GM12878 (cell line): ENCODE measurements around the gene TRMT10C. TPM values are rescaled to one million over a fixed set of nuclear protein-coding genes. Genes with fewer than 3 reads are reported as not detected.

Source experiments
- ATAC-seq: fragments of 200-7000 bp; cut with Tn5 transposase; 3 replicates; pipeline ENCODE4 v1.9.1; 2020; ENCODE audit warnings: mild to moderate bottlenecking, moderate library complexity
- BruUV-seq: library from RNA; stranded (reverse); fragments of 400-500 nt; replicated peaks from 2 replicates; lab custom pipeline; 2021; lab: Mats Ljungman, UMichigan
- CTCF ChIA-PET: fragments of 300-600 bp; sonication (Branson Sonifier 250); formaldehyde crosslinking; extraction: SDS; loops from one replicate; lab custom pipeline; 2021; ENCODE audit warnings: inconsistent platforms; lab: Yijun Ruan, JAX
- POLR2A ChIA-PET: fragments of 350-600 bp; formaldehyde crosslinking; extraction: SDS; loops from one replicate; lab custom pipeline; 2021; ENCODE audit warnings: inconsistent platforms; lab: Charles Lee
- RAD21 ChIA-PET: fragments of 300-600 bp; sonication (Branson Sonifier 250); formaldehyde crosslinking; loops from one replicate; lab custom pipeline; 2023; ENCODE audit warnings: antibody characterized with exemption; ENCODE audit not compliant: unreplicated experiment; lab: Charles Lee
- SMC1A ChIA-PET: fragments of 300-600 bp; sonication (Branson Sonifier 250); formaldehyde crosslinking; loops from one replicate; lab custom pipeline; 2023; ENCODE audit not compliant: unreplicated experiment, uncharacterized antibody; lab: Charles Lee
- DNase-seq: peaks from one replicate; pipeline ENCODE4 v3.0.0-alpha.2; 2011; ENCODE audit warnings: low read depth, low spot score
- FAIRE-seq: peaks from 3 replicates; lab custom pipeline; 2011; peaks lifted over from hg19 to GRCh38; lab: Jason Lieb, UNC
- H2AFZ ChIP-seq: 2 replicates; pipeline ENCODE4 v1.6.0; 2011; ENCODE audit warnings: low read depth, low read length, control low read depth; ENCODE audit not compliant: control insufficient read depth
- H3K27ac ChIP-seq: 2 replicates; pipeline ENCODE4 v1.5.1; 2011; ENCODE audit warnings: control low read depth; ENCODE audit not compliant: control insufficient read depth, insufficient read depth
- H3K27me3 ChIP-seq, 2 experiments: replicated peaks in 1 of 2; 2 replicates each; pipeline versions ENCODE4 v1.6.0 to v1.6.1; 2011; ENCODE audit warnings: low read length in 1 of 2; ENCODE audit not compliant: control insufficient read depth in 2 of 2, insufficient read depth in 2 of 2
- H3K36me3 ChIP-seq, 2 experiments: 2 replicates each; pipeline ENCODE4 v1.5.1; 2011; ENCODE audit warnings: low read length in 1 of 2; ENCODE audit not compliant: control insufficient read depth in 2 of 2, insufficient read depth in 2 of 2
- H3K4me1 ChIP-seq: 2 replicates; pipeline ENCODE4 v1.6.1; 2011; ENCODE audit warnings: mild to moderate bottlenecking, low read length, moderate library complexity, mixed read lengths; ENCODE audit not compliant: control insufficient read depth, insufficient read depth
- H3K4me2 ChIP-seq: 2 replicates; pipeline ENCODE4 v1.6.0; 2011; ENCODE audit warnings: control low read depth; ENCODE audit not compliant: control insufficient read depth, insufficient read depth
- H3K4me3 ChIP-seq: fragments of 200-600 bp; sonication (generic); 2 replicates; pipeline ENCODE4 v1.5.1; 2016
- H3K79me2 ChIP-seq: 2 replicates; pipeline ENCODE4 v1.6.0; 2011; ENCODE audit warnings: low read length; ENCODE audit not compliant: control insufficient read depth, insufficient read depth
- H3K9ac ChIP-seq: 2 replicates; pipeline ENCODE4 v1.8.0; 2011; ENCODE audit warnings: low read length, control low read depth, mixed read lengths; ENCODE audit not compliant: control insufficient read depth, insufficient read depth
- H3K9me3 ChIP-seq: replicated peaks from 3 replicates; pipeline ENCODE4 v1.5.1; 2011; ENCODE audit warnings: mild to moderate bottlenecking, low read length; ENCODE audit not compliant: control insufficient read depth, insufficient read depth
- H4K20me1 ChIP-seq: 2 replicates; pipeline ENCODE4 v1.6.0; 2011; ENCODE audit not compliant: control insufficient read depth, insufficient read depth
- BACH1 ChIP-seq: fragments of 450-650 bp; IDR thresholded peaks from 2 replicates; pipeline ENCODE4 v1.6.1; 2017; ENCODE audit warnings: mild to moderate bottlenecking, borderline replicate concordance
- BCL3 ChIP-seq: IDR thresholded peaks from 2 replicates; pipeline ENCODE4 v1.6.1; 2011; ENCODE audit warnings: borderline replicate concordance, low read depth, mild to moderate bottlenecking, moderate library complexity, low read length; ENCODE audit not compliant: insufficient read depth, poor library complexity, severe bottlenecking
- E4F1 ChIP-seq: fragments of 450-650 bp; IDR thresholded peaks from 2 replicates; pipeline ENCODE4 v1.6.1; 2018; ENCODE audit warnings: borderline replicate concordance, mild to moderate bottlenecking; ENCODE audit not compliant: partially characterized antibody
- MEF2A ChIP-seq: IDR thresholded peaks from 2 replicates; pipeline ENCODE4 v1.6.1; 2011; ENCODE audit warnings: low read depth, mild to moderate bottlenecking, low read length, moderate library complexity; ENCODE audit not compliant: insufficient read depth
- RAD21 ChIP-seq: IDR thresholded peaks from 2 replicates; pipeline ENCODE4 v1.6.1; 2011; ENCODE audit warnings: mild to moderate bottlenecking, low read depth, low read length, moderate library complexity; ENCODE audit not compliant: insufficient read depth
- REST ChIP-seq: IDR thresholded peaks from 2 replicates; pipeline ENCODE4 v1.6.1; 2012; ENCODE audit warnings: mild to moderate bottlenecking, low read depth, low read length
- WRNIP1 ChIP-seq: IDR thresholded peaks from 2 replicates; pipeline ENCODE4 v1.6.1; 2011; ENCODE audit warnings: low read depth, low read length, improper control_type of control experiment, borderline replicate concordance
- ZBTB33 ChIP-seq: fragments of 450-650 bp; IDR thresholded peaks from 2 replicates; pipeline ENCODE4 v1.6.1; 2017; ENCODE audit warnings: mild to moderate bottlenecking
- ZNF622 ChIP-seq: fragments of 450-650 bp; IDR thresholded peaks from 2 replicates; pipeline ENCODE4 v1.6.1; 2017; ENCODE audit warnings: mild to moderate bottlenecking, inconsistent platforms
- ZZZ3 ChIP-seq: IDR thresholded peaks from 2 replicates; pipeline ENCODE4 v1.6.1; 2011; ENCODE audit warnings: low read depth; ENCODE audit not compliant: control insufficient read depth, insufficient read length
- WGBS: methylation state at CpG from one replicate; pipeline ENCODE4 v1.1.6; 2016; ENCODE audit warnings: low lambda C conversion rate; ENCODE audit not compliant: insufficient replicate concordance, insufficient coverage; ENCODE audit errors: missing lambda C conversion rate; 5-methylcytosine and 5-hydroxymethylcytosine counted together
- in situ Hi-C: fragments of 300-500 bp; cut with MboI; formaldehyde crosslinking; loops from 9 replicates; pipeline ENCODE4 v1.14.3; 2018; ENCODE audit warnings: mixed read lengths
- intact Hi-C: fragments of 100-400 bp; cut with micrococcal nuclease; formaldehyde crosslinking; loops from one replicate; pipeline ENCODE4 v1.14.2; 2022; ENCODE audit not compliant: unreplicated experiment
- polyA plus RNA-seq, 11 experiments: library from polyadenylated mRNA; depleted of rRNA in 4 of 11; unstranded in 6 of 11; stranded (reverse) in 5 of 11; fragments of >200 nt; fragmentation: Nextera tagmentation in 4 of 11; fragmentation: Illumina TruSeq in 1 of 11; extraction: Ambion mirVana in 4 of 11; extraction: Trizol in 1 of 11; gene quantifications; 1 replicate in 1 of 11; 2 replicates in 10 of 11; pipeline versions ENCODE4 v1.2.1 to v1.2.3, GENCODE V29; 2011 to 2016; ENCODE audit warnings: inconsistent platforms in 2 of 11, missing spikeins in 2 of 11, low read depth in 1 of 11
- total RNA-seq, 4 experiments: library from RNA; depleted of rRNA in 3 of 4; stranded (reverse); fragments of >200 nt in 3 of 4; fragmentation: Illumina TruSeq in 1 of 4; extraction: Trizol in 1 of 4; gene quantifications; 2 replicates each; pipeline versions ENCODE4 v1.2.1 to v1.2.3, GENCODE V29; 2013 to 2021

TRMT10C gene
- total and polyA plus RNA-seq, 10 of the 15 experiments (the other 5 are each of a cell fraction or from before 2014, with no cell fraction given) = 33.0 to 82.1 (median 47.1) TPM

- Histone ChIP-seq H3K9ac (no peak overlapping the region), H3K27ac (no peak overlapping the region), H3K79me2 (peaks cover 24% of the 10 kb centered on the region), H2AFZ (no peak overlapping the region), H3K36me3 (peaks cover 0 to under 1% of the 10 kb centered on the region in 2 experiments; a peak in 3 of 4 replicates), H3K9me3 (no peaks in the 10 kb centered on the region), H3K27me3 (no peaks in the 10 kb centered on the region), H3K4me3 (no peak overlapping the region), H3K4me1 (peaks cover 7% of the 10 kb centered on the region), H4K20me1 (no peaks in the 10 kb centered on the region), H3K4me2 (no peak overlapping the region)
- ATAC-seq (no peak), DNase-seq (no peak), FAIRE-seq (no peak)
- CTCF ChIA-PET = interaction anchor here (1.4 kb wide), 1 partner anchor 113 kb away, joined by 3 read pairs; no protein-coding TSS in a partner anchor
- in situ Hi-C loops (no loop called here), intact Hi-C loops (no loop called here)
- WGBS = 78% methylated on average over 9 of the region's 9 CpGs
- POLR2A ChIA-PET = interaction anchor here (0.6 to 1.1 kb wide), 2 partner anchors 105 to 110 kb away, joined by 3 read pairs; partner anchors contain the start of gene ZBTB11
- RAD21 ChIA-PET = interaction anchor here (0.6 kb wide), 3 partner anchors 10 to 1108 kb away, joined by 3 read pairs; no protein-coding TSS in a partner anchor
- no TSS peak for BruUV-seq
- SMC1A ChIA-PET = interaction anchor here (1.0 kb wide), 1 partner anchor 9 kb away, joined by 3 read pairs; no protein-coding TSS in a partner anchor
- no peak for TF ChIP-seq BCL3
- no peak for TF ChIP-seq ZBTB33
- no peak for TF ChIP-seq REST
- no peak for TF ChIP-seq MEF2A
- TF ChIP-seq BACH1 = no peak
- no peak for TF ChIP-seq E4F1
- TF ChIP-seq WRNIP1 = no peak
- TF ChIP-seq ZNF622 = no peak
- no peak for TF ChIP-seq ZZZ3
- TF ChIP-seq RAD21 = no peak
Measured at GRCh38 chr3:101571028-101571895, 9.6 kb downstream of the TRMT10C start.
